Keratinocyte (primary cell): ENCODE results near the gene CDHR3. TPM values are rescaled to one million over a fixed set of nuclear protein-coding genes. Genes with fewer than 3 reads are reported as not detected.

Experiments used
- DNase-seq: peaks from one replicate; pipeline ENCODE4 v3.0.0-alpha.2; 2011; ENCODE audit warnings: low read depth, missing footprints, low spot score
- FAIRE-seq: peaks from 2 replicates; lab custom pipeline; 2011; peaks lifted over from hg19 to GRCh38; lab: Jason Lieb, UNC
- H2AFZ ChIP-seq: 2 replicates; pipeline ENCODE4 v1.6.0; 2012; ENCODE audit warnings: low read length, control low read depth, inconsistent platforms; ENCODE audit not compliant: control insufficient read depth
- H3K27ac ChIP-seq: 2 replicates; pipeline ENCODE4 v1.5.1; 2011; ENCODE audit warnings: low read length; ENCODE audit not compliant: control insufficient read depth, insufficient read depth
- H3K27me3 ChIP-seq: 3 replicates; pipeline ENCODE4 v1.6.0; 2011; ENCODE audit warnings: low read length; ENCODE audit not compliant: control insufficient read depth, insufficient read depth; ENCODE audit errors: extremely low read depth
- H3K36me3 ChIP-seq, 2 experiments: 2 replicates in 1 of 2; 3 replicates in 1 of 2; pipeline ENCODE4 v1.5.1; 2011; ENCODE audit warnings: low read length in 2 of 2, mild to moderate bottlenecking in 1 of 2; ENCODE audit not compliant: control insufficient read depth in 2 of 2, insufficient read depth in 2 of 2; ENCODE audit errors: extremely low read depth in 1 of 2
- H3K4me1 ChIP-seq: 3 replicates; pipeline ENCODE4 v1.5.1; 2011; ENCODE audit warnings: low read length; ENCODE audit not compliant: control insufficient read depth, insufficient read depth; ENCODE audit errors: extremely low read depth
- H3K4me2 ChIP-seq: 3 replicates; pipeline ENCODE4 v1.6.0; 2011; ENCODE audit warnings: low read depth, low read length; ENCODE audit not compliant: control insufficient read depth, insufficient read depth; ENCODE audit errors: extremely low read depth
- H3K4me3 ChIP-seq, 3 experiments: fragments of 200-600 bp in 1 of 3; sonication (generic) in 1 of 3; 2 replicates in 2 of 3; 3 replicates in 1 of 3; pipeline ENCODE4 v1.5.1; 2011 to 2016; ENCODE audit warnings: low read length in 3 of 3, mild to moderate bottlenecking in 3 of 3, control low read depth in 2 of 3, inconsistent platforms in 1 of 3, low read depth in 1 of 3, mixed read lengths in 1 of 3, mixed run types in 1 of 3, moderate library complexity in 1 of 3; ENCODE audit not compliant: control insufficient read depth in 2 of 3, insufficient read depth in 2 of 3; ENCODE audit errors: extremely low read depth in 1 of 3
- H3K79me2 ChIP-seq: 2 replicates; pipeline ENCODE4 v1.6.0; 2012; ENCODE audit warnings: low read length; ENCODE audit not compliant: control insufficient read depth, insufficient read depth
- H3K9ac ChIP-seq: 3 replicates; pipeline ENCODE4 v1.6.0; 2011; ENCODE audit warnings: low read length; ENCODE audit not compliant: control insufficient read depth, insufficient read depth; ENCODE audit errors: extremely low read depth
- H3K9me1 ChIP-seq: 3 replicates; pipeline ENCODE4 v1.6.0; 2011; ENCODE audit warnings: low read length; ENCODE audit not compliant: control insufficient read depth, insufficient read depth; ENCODE audit errors: extremely low read depth
- H3K9me3 ChIP-seq: 2 replicates; pipeline ENCODE4 v1.5.1; 2012; ENCODE audit warnings: low read depth, low read length; ENCODE audit not compliant: control insufficient read depth
- H4K20me1 ChIP-seq: 3 replicates; pipeline ENCODE4 v1.6.0; 2011; ENCODE audit warnings: low read length; ENCODE audit not compliant: control insufficient read depth, insufficient read depth; ENCODE audit errors: extremely low read depth
- CTCF ChIP-seq, 3 experiments: IDR thresholded peaks in 1 of 3; conservative IDR thresholded peaks in 1 of 3; optimal IDR thresholded peaks in 1 of 3; 2 replicates in 2 of 3; 3 replicates in 1 of 3; pipeline versions ENCODE3 to v1.5.1; 2011; ENCODE audit warnings: low read length in 3 of 3, mild to moderate bottlenecking in 3 of 3, moderate library complexity in 2 of 3, control low read depth in 1 of 3, inconsistent platforms in 1 of 3; ENCODE audit not compliant: insufficient read depth in 2 of 3; ENCODE audit errors: extremely low read depth in 1 of 3
- EZH2 ChIP-seq: IDR thresholded peaks from one replicate; pipeline ENCODE4 v1.6.1; 2012; ENCODE audit warnings: inconsistent platforms, mild to moderate bottlenecking, low read length, moderate library complexity
- dilution Hi-C: fragments of 300-500 bp; cut with MboI; formaldehyde crosslinking; loops from one replicate; pipeline ENCODE4 v1.7.0; 2020; ENCODE audit warnings: low sequenced_read_pairs; ENCODE audit not compliant: extremely low pct_ligation_motif_present
- polyA plus RNA-seq, 5 experiments: library from polyadenylated mRNA; depleted of rRNA in 3 of 5; stranded (reverse) in 3 of 5; stranded (forward) in 1 of 5; unstranded in 1 of 5; fragments of >200 nt; gene quantifications; 1 replicate in 1 of 5; 2 replicates in 3 of 5; 3 replicates in 1 of 5; pipeline versions ENCODE4 v1.2.1 to v1.2.3, GENCODE V29; 2011 to 2012; ENCODE audit warnings: missing spikeins in 2 of 5, low read depth in 1 of 5, low replicate concordance in 1 of 5

CDHR3 gene
- polyA plus RNA-seq, 1 donor (not counting 4 experiments of a cell fraction or from before 2014, with no cell fraction given) = 1.2 TPM

GRCh38 chr7:105985229-105985628, 22.2 kb downstream of the CDHR3 start:
- Histone ChIP-seq H4K20me1 (no peaks in the 10 kb centered on the region), H3K4me1 (no peaks in the 10 kb centered on the region), H3K9ac (no peak overlapping the region), H3K4me3 (no peak overlapping the region), H3K4me2 (no peak overlapping the region), H3K27me3 (peaks cover 6% of the 10 kb centered on the region), H3K9me3 (no peaks in the 10 kb centered on the region), H3K36me3 (no peaks in the 10 kb centered on the region), H3K27ac (no peak overlapping the region), H3K79me2 (no peaks in the 10 kb centered on the region), H2AFZ (no peak overlapping the region), H3K9me1 (no peaks in the 10 kb centered on the region)
- dilution Hi-C loops = no loop called here
- DNase-seq (no peak), FAIRE-seq (no peak)
- no peak for TF ChIP-seq CTCF (optimal IDR thresholded peaks at IDR 0.05 in 1 of 3, IDR thresholded peaks at IDR 0.05 in 1 of 3, conservative IDR thresholded peaks at IDR 0.05 in 1 of 3; ENCODE audit: extremely low read depth in 1 of 3, insufficient read depth in 2 of 3, low read length in 3 of 3)
- TF ChIP-seq EZH2 = no peak

- FAIRE-seq (no peak), DNase-seq (no peak)
- dilution Hi-C loops = no loop called here
- Histone ChIP-seq H3K9ac (no peak overlapping the region), H2AFZ (no peak overlapping the region), H4K20me1 (no peaks in the 10 kb centered on the region), H3K79me2 (no peaks in the 10 kb centered on the region), H3K9me3 (no peaks in the 10 kb centered on the region), H3K4me1 (no peaks in the 10 kb centered on the region), H3K4me2 (no peak overlapping the region), H3K27ac (no peak overlapping the region), H3K4me3 (no peak overlapping the region), H3K9me1 (no peaks in the 10 kb centered on the region), H3K27me3 (peaks cover 11% of the 10 kb centered on the region), H3K36me3 (no peaks in the 10 kb centered on the region)
- no peak for TF ChIP-seq CTCF (optimal IDR thresholded peaks at IDR 0.05 in 1 of 3, IDR thresholded peaks at IDR 0.05 in 1 of 3, conservative IDR thresholded peaks at IDR 0.05 in 1 of 3; ENCODE audit: extremely low read depth in 1 of 3, insufficient read depth in 2 of 3, low read length in 3 of 3)
- no peak for TF ChIP-seq EZH2
Measured at GRCh38 chr7:105985672-105986215, 22.7 kb downstream of the CDHR3 start.
